Thoracic aorta (tissue), 2 donors: ENCODE results near the gene FOSL1. TPM values are rescaled to one million over a fixed set of nuclear protein-coding genes. Genes with fewer than 3 reads are reported as not detected.

Experiments used
- ATAC-seq: fragments of 150-250 bp; one replicate; pipeline ENCODE4 v1.8.0; 2017; ENCODE audit warnings: low read depth; ENCODE audit not compliant: insufficient number of reproducible peaks, low FRiP score
- DNase-seq: peaks from one replicate; pipeline ENCODE4 v3.0.0-alpha.2; 2020; ENCODE audit warnings: low spot score
- H3K27ac ChIP-seq, 2 donors: fragments of 200-600 bp; sonication (generic); 1 replicate in 1 of 2; 2 replicates in 1 of 2; pipeline ENCODE4 v1.5.1; 2016; ENCODE audit warnings: mild to moderate bottlenecking in 2 of 2, moderate library complexity in 2 of 2
- H3K27me3 ChIP-seq: fragments of 200-600 bp; sonication (generic); replicated peaks from 2 replicates; pipeline ENCODE4 v1.6.0; 2016; ENCODE audit warnings: mild to moderate bottlenecking; ENCODE audit not compliant: insufficient read depth
- H3K36me3 ChIP-seq: fragments of 200-600 bp; sonication (generic); one replicate; pipeline ENCODE4 v1.5.1; 2016
- H3K4me1 ChIP-seq, 2 donors: fragments of 200-600 bp; sonication (generic); 1 replicate in 1 of 2; 2 replicates in 1 of 2; pipeline versions ENCODE4 v1.5.1 to v1.6.0; 2016; ENCODE audit warnings: low read depth in 2 of 2, mild to moderate bottlenecking in 1 of 2; ENCODE audit not compliant: control insufficient read depth in 1 of 2
- H3K4me3 ChIP-seq: fragments of 200-600 bp; sonication (generic); 2 replicates; pipeline ENCODE4 v1.5.1; 2016; ENCODE audit warnings: mild to moderate bottlenecking
- H3K9me3 ChIP-seq: fragments of 200-600 bp; sonication (generic); 2 replicates; pipeline ENCODE4 v1.5.1; 2016
- total RNA-seq, 2 donors: library from RNA; depleted of rRNA; stranded (reverse); fragments of >200 nt; gene quantifications; one replicate each; pipeline versions ENCODE4 v1.1.0 to v1.2.3, GENCODE V29; 2016
- TF ChIP-seq, protein P1 (sequence below): fragments of 200-600 bp; sonication (generic); IDR thresholded peaks from one replicate; pipeline ENCODE4 v1.5.1; 2019; ENCODE audit warnings: antibody characterized with exemption

Gene FOSL1
- total RNA-seq, 2 donors from 2014 or later = 25.6 to 143 TPM

DNA sequence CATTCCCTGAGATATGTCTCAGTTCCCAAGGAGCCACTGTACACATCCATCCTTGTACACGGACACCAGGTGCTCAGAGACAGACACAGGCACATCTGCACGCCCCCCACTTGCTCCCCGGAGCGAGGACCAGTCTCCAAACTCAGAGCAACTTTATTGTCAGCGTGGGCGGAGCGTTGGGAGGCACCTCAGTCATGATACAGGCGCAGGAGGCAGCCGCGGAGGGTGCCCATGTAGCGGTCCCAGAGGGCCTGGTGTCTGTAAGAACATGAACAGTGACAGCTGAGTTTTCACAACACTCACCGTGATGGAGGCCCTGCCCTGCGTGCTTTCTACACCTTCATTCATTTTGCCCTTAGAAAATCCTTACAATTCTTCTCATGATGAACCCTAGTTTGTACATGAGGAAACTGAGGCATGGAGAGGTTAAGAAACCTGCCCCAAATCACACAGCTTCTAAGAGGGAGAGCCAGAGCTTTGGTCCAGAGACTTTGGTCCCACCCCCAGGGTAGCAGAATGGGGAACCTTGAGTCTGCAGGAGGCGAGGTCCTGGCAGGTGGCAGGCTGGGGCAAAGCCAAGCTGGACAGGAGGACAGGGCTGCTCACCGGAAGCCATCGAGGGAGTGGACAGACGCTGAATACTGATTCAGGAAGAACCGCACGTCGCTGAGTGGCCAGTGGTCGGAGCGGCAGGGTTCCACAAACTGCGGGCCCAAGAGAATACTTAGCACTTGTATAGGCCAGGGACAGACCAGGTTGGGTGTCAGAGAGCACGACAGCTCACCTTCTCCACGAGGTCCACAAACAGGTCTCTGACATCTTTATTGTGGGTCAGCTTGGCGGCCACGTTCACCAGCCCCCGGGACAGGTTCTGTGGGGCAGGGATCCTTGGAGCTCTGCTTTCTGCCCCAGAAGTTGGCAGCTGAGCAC, 16.1 kb downstream of the FOSL1 start:
- no peaks in the 10 kb centered on the region for H3K9me3 ChIP-seq
- H3K27ac ChIP-seq = no peak overlapping the region
- peaks cover 16% of the 10 kb centered on the region for H3K36me3 ChIP-seq
- no peak overlapping the region for H3K4me3 ChIP-seq
- H3K27me3 ChIP-seq = no peaks in the 10 kb centered on the region
- no peak for DNase-seq
- TF ChIP-seq, protein P1, sequence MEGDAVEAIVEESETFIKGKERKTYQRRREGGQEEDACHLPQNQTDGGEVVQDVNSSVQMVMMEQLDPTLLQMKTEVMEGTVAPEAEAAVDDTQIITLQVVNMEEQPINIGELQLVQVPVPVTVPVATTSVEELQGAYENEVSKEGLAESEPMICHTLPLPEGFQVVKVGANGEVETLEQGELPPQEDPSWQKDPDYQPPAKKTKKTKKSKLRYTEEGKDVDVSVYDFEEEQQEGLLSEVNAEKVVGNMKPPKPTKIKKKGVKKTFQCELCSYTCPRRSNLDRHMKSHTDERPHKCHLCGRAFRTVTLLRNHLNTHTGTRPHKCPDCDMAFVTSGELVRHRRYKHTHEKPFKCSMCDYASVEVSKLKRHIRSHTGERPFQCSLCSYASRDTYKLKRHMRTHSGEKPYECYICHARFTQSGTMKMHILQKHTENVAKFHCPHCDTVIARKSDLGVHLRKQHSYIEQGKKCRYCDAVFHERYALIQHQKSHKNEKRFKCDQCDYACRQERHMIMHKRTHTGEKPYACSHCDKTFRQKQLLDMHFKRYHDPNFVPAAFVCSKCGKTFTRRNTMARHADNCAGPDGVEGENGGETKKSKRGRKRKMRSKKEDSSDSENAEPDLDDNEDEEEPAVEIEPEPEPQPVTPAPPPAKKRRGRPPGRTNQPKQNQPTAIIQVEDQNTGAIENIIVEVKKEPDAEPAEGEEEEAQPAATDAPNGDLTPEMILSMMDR = no peak
- H3K4me1 ChIP-seq = peaks cover 11 to 23% of the 10 kb centered on the region in 2 donors
- no peak for ATAC-seq

DNA sequence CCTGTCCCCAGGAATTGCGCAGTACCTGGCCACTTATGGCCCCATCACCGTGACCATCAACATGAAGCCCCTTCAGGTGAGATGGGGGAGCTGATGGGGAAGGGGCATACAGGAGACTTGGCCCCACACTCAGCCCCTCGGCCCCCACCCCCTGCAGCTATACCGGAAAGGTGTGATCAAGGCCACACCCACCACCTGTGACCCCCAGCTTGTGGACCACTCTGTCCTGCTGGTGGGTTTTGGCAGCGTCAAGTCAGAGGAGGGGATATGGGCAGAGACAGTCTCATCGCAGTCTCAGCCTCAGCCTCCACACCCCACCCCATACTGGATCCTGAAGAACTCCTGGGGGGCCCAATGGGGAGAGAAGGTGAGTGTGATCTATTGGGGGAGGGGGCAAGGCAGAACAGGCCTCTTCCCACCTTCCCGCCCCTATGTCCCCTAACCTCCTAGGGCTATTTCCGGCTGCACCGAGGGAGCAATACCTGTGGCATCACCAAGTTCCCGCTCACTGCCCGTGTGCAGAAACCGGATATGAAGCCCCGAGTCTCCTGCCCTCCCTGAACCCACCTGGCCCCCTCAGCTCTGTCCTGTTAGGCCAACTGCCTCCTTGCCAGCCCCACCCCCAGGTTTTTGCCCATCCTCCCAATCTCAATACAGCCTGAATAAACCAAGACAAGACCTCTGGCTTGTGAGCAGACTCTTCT, 17.0 kb downstream of the FOSL1 start:
- no peak for DNase-seq
- no peak overlapping the region for H3K4me3 ChIP-seq

DNA sequence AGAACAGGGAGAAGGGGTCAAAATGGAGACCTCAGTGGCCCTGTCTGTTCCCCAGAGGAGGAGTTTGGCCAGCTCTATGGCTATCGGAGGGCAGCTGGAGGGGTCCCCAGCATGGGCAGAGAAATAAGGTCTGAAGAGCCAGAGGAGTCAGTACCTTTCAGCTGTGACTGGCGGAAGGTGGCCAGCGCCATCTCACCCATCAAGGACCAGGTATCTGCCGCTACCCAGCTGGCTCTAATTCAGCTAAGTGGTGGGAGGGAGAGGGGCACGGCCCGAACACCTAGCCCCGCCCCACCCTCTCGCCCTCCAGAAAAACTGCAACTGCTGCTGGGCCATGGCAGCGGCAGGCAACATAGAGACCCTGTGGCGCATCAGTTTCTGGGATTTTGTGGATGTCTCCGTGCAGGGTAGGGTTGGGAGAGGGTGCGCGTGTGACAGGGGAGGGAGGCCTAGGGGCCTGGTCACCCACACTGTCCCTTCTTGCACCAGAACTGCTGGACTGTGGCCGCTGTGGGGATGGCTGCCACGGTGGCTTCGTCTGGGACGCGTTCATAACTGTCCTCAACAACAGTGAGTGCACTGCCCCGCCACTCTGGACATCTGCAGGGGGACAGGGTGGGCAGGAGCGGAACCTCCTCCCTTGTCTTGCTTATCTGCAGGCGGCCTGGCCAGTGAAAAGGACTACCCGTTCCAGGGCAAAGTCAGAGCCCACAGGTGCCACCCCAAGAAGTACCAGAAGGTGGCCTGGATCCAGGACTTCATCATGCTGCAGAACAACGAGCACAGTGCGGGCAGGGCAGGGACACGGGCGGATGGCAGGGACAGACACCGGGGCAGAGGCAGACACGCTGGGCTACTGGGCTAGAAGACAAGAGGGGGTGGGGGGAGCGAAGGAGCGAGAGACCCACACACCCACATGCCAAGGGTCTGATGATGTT, 17.8 kb downstream of the FOSL1 start:
- ATAC-seq (no peak), DNase-seq (no peak)
- Histone ChIP-seq H3K27me3 (no peaks in the 10 kb centered on the region), H3K27ac (no peak overlapping the region), H3K4me1 (peaks cover 6 to 13% of the 10 kb centered on the region in 2 donors), H3K36me3 (peaks cover 16% of the 10 kb centered on the region), H3K4me3 (no peak overlapping the region), H3K9me3 (no peaks in the 10 kb centered on the region)
- TF ChIP-seq, protein P1 = no peak

More for the DNA sequence above, 17.0 kb downstream of the FOSL1 start:
- Histone ChIP-seq H3K27me3 (no peaks in the 10 kb centered on the region), H3K4me1 (peaks cover 11 to 18% of the 10 kb centered on the region in 2 donors), H3K27ac (no peak overlapping the region), H3K9me3 (no peaks in the 10 kb centered on the region), H3K36me3 (peaks cover 16% of the 10 kb centered on the region)
- TF ChIP-seq, protein P1 = no peak
- ATAC-seq = no peak

DNA sequence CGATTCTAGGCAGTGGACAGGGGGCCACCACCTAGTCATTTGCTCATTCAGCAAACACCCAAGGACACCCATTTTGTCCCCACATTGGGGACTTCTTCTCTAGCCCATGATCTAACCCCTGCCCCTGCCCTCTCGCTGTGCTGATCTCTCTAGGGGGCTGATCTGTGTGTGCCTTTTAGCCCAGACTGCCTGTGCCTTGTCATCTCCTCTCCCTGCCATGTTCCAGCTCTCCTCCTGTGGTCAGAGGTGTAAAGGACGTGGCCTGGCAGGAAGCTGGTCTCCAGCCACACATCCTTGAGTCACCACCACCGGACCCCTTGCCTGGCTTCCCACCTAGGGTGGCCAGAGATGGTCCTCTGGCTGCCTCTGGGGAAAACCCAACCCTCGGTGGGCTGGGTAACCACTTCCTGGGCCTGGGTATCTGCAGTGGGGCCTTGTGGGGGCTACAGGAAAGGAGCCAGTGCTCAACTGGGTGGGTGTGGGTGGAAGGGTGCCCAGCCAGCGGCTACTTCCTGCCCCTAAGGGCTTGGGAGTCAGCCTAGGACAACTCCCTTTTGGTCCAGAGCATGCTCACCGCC, 19.3 kb downstream of the FOSL1 start:
- ATAC-seq (no peak), DNase-seq (no peak)
- Histone ChIP-seq H3K36me3 (peaks cover 16% of the 10 kb centered on the region), H3K4me1 (no peaks in the 10 kb centered on the region), H3K27ac (no peak overlapping the region), H3K9me3 (no peaks in the 10 kb centered on the region), H3K4me3 (no peak overlapping the region), H3K27me3 (no peaks in the 10 kb centered on the region)
- TF ChIP-seq, protein P1 = no peak
